Gastrocnemius medialis (tissue), 4 donors: ENCODE measurements around the gene FAM9B. TPM values are rescaled to one million over a fixed set of nuclear protein-coding genes. Genes with fewer than 3 reads are reported as not detected.

Source experiments
- ATAC-seq, 2 donors: fragments of 150-250 bp; one replicate each; pipeline ENCODE4 v1.9.1; 2016
- DNase-seq, 2 donors: peaks; one replicate each; pipeline ENCODE4 v3.0.0-alpha.2; 2019
- H3K27ac ChIP-seq, 4 donors: fragments of 200-600 bp; sonication (generic); 1 replicate in 1 of 4; 2 replicates in 3 of 4; pipeline ENCODE4 v1.5.1; 2016 to 2018; ENCODE audit warnings: mild to moderate bottlenecking in 2 of 4, moderate library complexity in 1 of 4
- H3K27me3 ChIP-seq, 3 donors: fragments of 200-600 bp; sonication (generic) in 2 of 3; 1 replicate in 1 of 3; 2 replicates in 2 of 3; pipeline versions ENCODE4 v1.5.1 to v1.6.0; 2016 to 2019; ENCODE audit warnings: mild to moderate bottlenecking in 1 of 3, moderate library complexity in 1 of 3
- H3K36me3 ChIP-seq, 2 donors: fragments of 200-600 bp; sonication (generic) in 1 of 2; one replicate each; pipeline ENCODE4 v1.5.1; 2017 to 2018
- H3K4me1 ChIP-seq, 2 donors: fragments of 200-600 bp; sonication (generic) in 1 of 2; one replicate each; pipeline ENCODE4 v1.5.1; 2016 to 2017; ENCODE audit warnings: mild to moderate bottlenecking in 2 of 2
- H3K4me3 ChIP-seq, 4 donors: fragments of 200-600 bp; sonication (generic) in 3 of 4; 1 replicate in 1 of 4; 2 replicates in 3 of 4; pipeline ENCODE4 v1.5.1; 2016 to 2019; ENCODE audit warnings: mild to moderate bottlenecking in 2 of 4
- H3K9me3 ChIP-seq, 3 donors: fragments of 200-600 bp; sonication (generic) in 2 of 3; 1 replicate in 1 of 3; 2 replicates in 2 of 3; pipeline ENCODE4 v1.5.1; 2016 to 2019
- CTCF ChIP-seq, 5 experiments: fragments of 450-650 bp in 3 of 5; fragments of 200-600 bp in 2 of 5; sonication (generic) in 2 of 5; IDR thresholded peaks in 4 of 5; conservative IDR thresholded peaks in 1 of 5; 1 replicate in 4 of 5; 2 replicates in 1 of 5; pipeline ENCODE4 v1.5.1; 2016 to 2019; ENCODE audit warnings: antibody characterized with exemption in 5 of 5, mild to moderate bottlenecking in 3 of 5, moderate library complexity in 3 of 5
- POLR2A ChIP-seq, 2 donors: fragments of 450-650 bp; IDR thresholded peaks; one replicate each; pipeline ENCODE4 v1.6.1; 2017; ENCODE audit warnings: antibody characterized with exemption in 2 of 2, mild to moderate bottlenecking in 2 of 2, moderate library complexity in 2 of 2
- in situ Hi-C, 4 donors: fragments of 200-750 bp; cut with MboI; loops; one replicate each; pipeline versions ENCODE4 v1.15.0 to v1.8.0; 2017; ENCODE audit warnings: low sequenced_read_pairs in 4 of 4
- intact Hi-C: fragments of 100-400 bp; cut with DNase I; formaldehyde crosslinking; loops from one replicate; pipeline ENCODE4 v1.15.1; 2023; ENCODE audit warnings: low total_unique reads
- total RNA-seq, 4 donors: library from RNA; depleted of rRNA; stranded (reverse); fragments of >200 nt; gene quantifications; one replicate each; pipeline versions ENCODE4 v1.1.0 to v1.2.3, GENCODE V29; 2016

FAM9B gene
- total RNA-seq = not detected

GRCh38 chrX:9033989-9034388 is at the start of gene FAM9B:
Gene FAM9B, minus strand, starts transcription at chrX:9034127. Its CDS starts 1,141 bp downstream, at chrX:9032986.
- no peak for DNase-seq
- intact Hi-C loops = no loop called here
- no peaks in the 10 kb centered on the region for H3K27me3 ChIP-seq
- H3K9me3 ChIP-seq = no peaks in the 10 kb centered on the region
- H3K4me3 ChIP-seq = no peak within 1 kb of the TSS
- TF ChIP-seq POLR2A (IDR thresholded peaks at IDR 0.05) (no peak), CTCF (IDR thresholded peaks at IDR 0.05 in 4 of 5, conservative IDR thresholded peaks at IDR 0.05 in 1 of 5) (no peak)
- no peaks in the 10 kb centered on the region for H3K36me3 ChIP-seq
- H3K27ac ChIP-seq = no peak within 1 kb of the TSS
- H3K4me1 ChIP-seq = no peaks in the 10 kb centered on the region
- no peak for ATAC-seq
- in situ Hi-C loops = no loop called here

DNA sequence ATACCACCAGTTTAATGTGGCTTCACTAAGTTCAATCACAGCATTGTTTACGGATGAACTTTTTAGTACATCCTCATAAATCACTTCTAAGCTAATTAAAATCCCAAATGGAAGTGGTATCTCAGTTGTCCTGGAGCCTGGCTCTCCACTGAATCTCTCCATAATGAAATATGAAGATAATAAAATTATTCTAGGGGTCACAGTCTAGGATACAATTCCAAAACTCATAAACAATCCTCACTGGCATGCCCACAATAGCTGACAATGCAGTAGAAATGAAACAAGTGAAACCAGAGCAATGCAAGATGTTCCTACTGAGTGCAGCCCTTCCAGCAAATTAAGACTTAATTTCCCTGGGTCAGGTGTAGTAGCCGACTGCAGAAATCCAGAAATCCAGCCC is 47.3 kb upstream of the FAM9B start:
- in situ Hi-C loops (no loop called here), intact Hi-C loops (no loop called here)
- Histone ChIP-seq H3K4me3 (no peak overlapping the region), H3K4me1 (no peaks in the 10 kb centered on the region), H3K27ac (no peak overlapping the region), H3K9me3 (no peaks in the 10 kb centered on the region), H3K36me3 (no peaks in the 10 kb centered on the region), H3K27me3 (no peaks in the 10 kb centered on the region)
- DNase-seq = no peak
- TF ChIP-seq CTCF (IDR thresholded peaks at IDR 0.05 in 4 of 5, conservative IDR thresholded peaks at IDR 0.05 in 1 of 5) (no peak), POLR2A (IDR thresholded peaks at IDR 0.05) (no peak)
- no peak for ATAC-seq

GRCh38 chrX:9074326-9074725 is 40.4 kb upstream of the FAM9B start:
- no peaks in the 10 kb centered on the region for H3K9me3 ChIP-seq
- in situ Hi-C loops = no loop called here
- H3K4me1 ChIP-seq = no peaks in the 10 kb centered on the region
- no peak overlapping the region for H3K27ac ChIP-seq
- ATAC-seq (no peak), DNase-seq (no peak)
- no peak overlapping the region for H3K4me3 ChIP-seq
- H3K36me3 ChIP-seq = no peaks in the 10 kb centered on the region
- H3K27me3 ChIP-seq = no peaks in the 10 kb centered on the region
- TF ChIP-seq CTCF (IDR thresholded peaks at IDR 0.05 in 4 of 5, conservative IDR thresholded peaks at IDR 0.05 in 1 of 5) = no peak
- TF ChIP-seq POLR2A (IDR thresholded peaks at IDR 0.05) = no peak
- intact Hi-C loops = no loop called here

GRCh38 chrX:9072281-9072680 is 38.4 kb upstream of the FAM9B start:
- no peaks in the 10 kb centered on the region for H3K27me3 ChIP-seq
- intact Hi-C loops (no loop called here), in situ Hi-C loops (no loop called here)
- H3K27ac ChIP-seq = no peak overlapping the region
- ATAC-seq (no peak), DNase-seq (no peak)
- H3K9me3 ChIP-seq = no peaks in the 10 kb centered on the region
- TF ChIP-seq CTCF (IDR thresholded peaks at IDR 0.05 in 4 of 5, conservative IDR thresholded peaks at IDR 0.05 in 1 of 5) = no peak
- TF ChIP-seq POLR2A (IDR thresholded peaks at IDR 0.05) = no peak
- no peaks in the 10 kb centered on the region for H3K4me1 ChIP-seq
- no peaks in the 10 kb centered on the region for H3K36me3 ChIP-seq
- H3K4me3 ChIP-seq = no peak overlapping the region

GRCh38 chrX:9071031-9071650 is 37.2 kb upstream of the FAM9B start:
- intact Hi-C loops (no loop called here), in situ Hi-C loops (no loop called here)
- TF ChIP-seq POLR2A (IDR thresholded peaks at IDR 0.05) (no peak), CTCF (IDR thresholded peaks at IDR 0.05 in 4 of 5, conservative IDR thresholded peaks at IDR 0.05 in 1 of 5) (no peak)
- DNase-seq = no peak
- Histone ChIP-seq H3K36me3 (no peaks in the 10 kb centered on the region), H3K27ac (no peak overlapping the region), H3K4me1 (no peaks in the 10 kb centered on the region), H3K4me3 (no peak overlapping the region), H3K9me3 (no peaks in the 10 kb centered on the region), H3K27me3 (no peaks in the 10 kb centered on the region)
- ATAC-seq = no peak
